Endothelial cell of umbilical vein (primary cell): ENCODE data around the gene GLI3. TPM values are rescaled to one million over a fixed set of nuclear protein-coding genes. Genes with fewer than 3 reads are reported as not detected.

Experiments used
- BruUV-seq: library from RNA; stranded (reverse); fragments of 400-500 nt; replicated peaks from 2 replicates; lab custom pipeline; 2021; lab: Mats Ljungman, UMichigan
- CTCF ChIA-PET: fragments of 300-600, 350-600 bp; sonication (Branson Sonifier 250); formaldehyde crosslinking; loops from one replicate; lab custom pipeline; 2021; ENCODE audit warnings: antibody characterized with exemption, inconsistent platforms; lab: Charles Lee
- POLR2A ChIA-PET: fragments of 300-600, 350-600 bp; sonication (Branson Sonifier 250); formaldehyde crosslinking; loops from one replicate; lab custom pipeline; 2021; ENCODE audit warnings: antibody characterized with exemption, inconsistent platforms; lab: Charles Lee
- DNase-seq: peaks from one replicate; pipeline ENCODE4 v3.0.0-alpha.2; 2011; ENCODE audit warnings: low read depth, low spot score
- FAIRE-seq: peaks from 2 replicates; lab custom pipeline; 2011; peaks lifted over from hg19 to GRCh38; lab: Jason Lieb, UNC
- H2AFZ ChIP-seq: 2 replicates; pipeline ENCODE4 v1.6.0; 2012; ENCODE audit warnings: low read depth, low read length, control low read depth, inconsistent platforms
- H3K27ac ChIP-seq: 2 replicates; pipeline ENCODE4 v1.5.1; 2011; ENCODE audit warnings: low read depth, mild to moderate bottlenecking, control low read depth, low read length, moderate library complexity; ENCODE audit not compliant: insufficient read depth
- H3K27me3 ChIP-seq, 2 experiments: 2 replicates each; pipeline versions ENCODE4 v1.6.0 to v1.6.1; 2011; ENCODE audit warnings: low read length in 2 of 2, mixed read lengths in 1 of 2; ENCODE audit not compliant: control insufficient read depth in 2 of 2, insufficient read depth in 2 of 2
- H3K36me3 ChIP-seq, 2 experiments: 2 replicates in 1 of 2; 3 replicates in 1 of 2; pipeline ENCODE4 v1.5.1; 2011; ENCODE audit warnings: low read length in 2 of 2, mild to moderate bottlenecking in 1 of 2, moderate library complexity in 1 of 2; ENCODE audit not compliant: control insufficient read depth in 2 of 2, insufficient read depth in 2 of 2; ENCODE audit errors: extremely low read depth in 1 of 2
- H3K4me1 ChIP-seq: 3 replicates; pipeline ENCODE4 v1.5.1; 2011; ENCODE audit warnings: mild to moderate bottlenecking, low read length; ENCODE audit not compliant: control insufficient read depth, insufficient read depth; ENCODE audit errors: extremely low read depth
- H3K4me2 ChIP-seq: 2 replicates; pipeline ENCODE4 v1.6.1; 2011; ENCODE audit warnings: low read length, control low read depth, mixed read lengths; ENCODE audit not compliant: insufficient read depth
- H3K4me3 ChIP-seq, 3 experiments: fragments of 200-600 bp in 1 of 3; sonication (generic), shearing (Covaris generic) in 1 of 3; replicated peaks in 1 of 3; 2 replicates each; pipeline ENCODE4 v1.5.1; 2011 to 2016; ENCODE audit warnings: control low read depth in 3 of 3, low read length in 3 of 3, mild to moderate bottlenecking in 2 of 3, inconsistent platforms in 1 of 3, low read depth in 1 of 3, moderate library complexity in 1 of 3; ENCODE audit not compliant: insufficient read depth in 1 of 3
- H3K79me2 ChIP-seq: 2 replicates; pipeline ENCODE4 v1.6.0; 2012; ENCODE audit warnings: low read length, inconsistent platforms; ENCODE audit not compliant: control insufficient read depth, insufficient read depth
- H3K9ac ChIP-seq: replicated peaks from 2 replicates; pipeline ENCODE3; 2011; ENCODE audit warnings: low read length, control low read depth; ENCODE audit not compliant: insufficient read depth; ENCODE audit errors: extremely low read depth
- H3K9me1 ChIP-seq: replicated peaks from 3 replicates; pipeline ENCODE4 v1.6.0; 2011; ENCODE audit warnings: mild to moderate bottlenecking, low read length; ENCODE audit not compliant: control insufficient read depth, insufficient read depth; ENCODE audit errors: extremely low read depth
- H3K9me3 ChIP-seq: replicated peaks from 2 replicates; pipeline ENCODE4 v1.5.1; 2012; ENCODE audit warnings: low read length, inconsistent platforms; ENCODE audit not compliant: control insufficient read depth, insufficient read depth
- H4K20me1 ChIP-seq: replicated peaks from 2 replicates; pipeline ENCODE3; 2011; ENCODE audit warnings: mild to moderate bottlenecking, low read length; ENCODE audit not compliant: control insufficient read depth, insufficient read depth; ENCODE audit errors: extremely low read depth
- EZH2 ChIP-seq: IDR thresholded peaks from 2 replicates; pipeline ENCODE4 v1.6.1; 2012; ENCODE audit warnings: borderline replicate concordance, low read depth, mild to moderate bottlenecking, moderate library complexity, low read length, inconsistent platforms; ENCODE audit not compliant: severe bottlenecking
- FOS ChIP-seq: IDR thresholded peaks from 2 replicates; pipeline ENCODE4 v1.6.1; 2011; ENCODE audit warnings: mild to moderate bottlenecking, low read length, moderate library complexity, borderline replicate concordance; ENCODE audit not compliant: insufficient read depth
- GATA2 ChIP-seq: IDR thresholded peaks from 2 replicates; pipeline ENCODE4 v1.7.0; 2011; ENCODE audit warnings: low read depth, mild to moderate bottlenecking, moderate library complexity, mixed read lengths, low read length; ENCODE audit not compliant: insufficient read length, insufficient read depth
- JUN ChIP-seq: IDR thresholded peaks from 2 replicates; pipeline ENCODE4 v1.6.1; 2011; ENCODE audit warnings: borderline replicate concordance, low read depth; ENCODE audit not compliant: insufficient read length, insufficient read depth
- MYC ChIP-seq: IDR thresholded peaks from one replicate; pipeline ENCODE4 v1.6.1; 2011; ENCODE audit warnings: mild to moderate bottlenecking, low read depth, low read length
- POLR2A ChIP-seq: IDR thresholded peaks from 2 replicates; pipeline ENCODE4 v1.6.1; 2012; ENCODE audit warnings: low read depth, mild to moderate bottlenecking, control low read depth, low read length
- POLR2AphosphoS5 ChIP-seq: IDR thresholded peaks from 2 replicates; pipeline ENCODE4 v1.6.1; 2012; ENCODE audit warnings: low read depth, mild to moderate bottlenecking, control low read depth, low read length, moderate library complexity; ENCODE audit not compliant: insufficient read depth
- dilution Hi-C: fragments of 300-500 bp; cut with MboI; formaldehyde crosslinking; loops from one replicate; pipeline ENCODE4 v1.15.0; 2019; ENCODE audit warnings: low sequenced_read_pairs; ENCODE audit not compliant: extremely low pct_ligation_motif_present
- intact Hi-C: fragments of 100-400 bp; cut with micrococcal nuclease; formaldehyde crosslinking; loops from one replicate; pipeline ENCODE4 v1.10.0; 2022
- polyA plus RNA-seq, 4 experiments: library from polyadenylated mRNA; depleted of rRNA in 3 of 4; stranded (reverse) in 3 of 4; unstranded in 1 of 4; fragments of >200 nt; gene quantifications; 2 replicates each; pipeline versions ENCODE4 v1.2.1 to v1.2.3, GENCODE V29; 2011 to 2012; ENCODE audit warnings: missing spikeins in 1 of 4
- small RNA-seq: library from RNA; depleted of rRNA; stranded (forward); fragments of <200 nt; gene quantifications from one replicate; pipeline ENCODE3, GENCODE V24; 2012; ENCODE audit warnings: low replicate concordance, low read depth; ENCODE audit not compliant: insufficient read depth, insufficient read length
- total RNA-seq: library from RNA; stranded (reverse); gene quantifications from 2 replicates; pipeline ENCODE4 v1.2.3, GENCODE V29; 2021
- TF ChIP-seq, protein P1 (sequence below): IDR thresholded peaks from 2 replicates; pipeline ENCODE4 v1.6.1; 2011; ENCODE audit not compliant: insufficient read depth, insufficient read length
- TF ChIP-seq, protein P2 (sequence below), 2 donors: IDR thresholded peaks; 1 replicate in 1 of 2; 2 replicates in 1 of 2; pipeline ENCODE4 v1.5.1; 2011; ENCODE audit warnings: low read length in 2 of 2, mild to moderate bottlenecking in 2 of 2, moderate library complexity in 2 of 2, control low read depth in 1 of 2, inconsistent platforms in 1 of 2, low read depth in 1 of 2; ENCODE audit not compliant: insufficient read depth in 1 of 2; ENCODE audit errors: extremely low read depth in 1 of 2

Gene GLI3
- total and polyA plus RNA-seq, 2 donors (not counting 3 experiments of a cell fraction or from before 2014, with no cell fraction given): 6.0 to 24.9 TPM

DNA sequence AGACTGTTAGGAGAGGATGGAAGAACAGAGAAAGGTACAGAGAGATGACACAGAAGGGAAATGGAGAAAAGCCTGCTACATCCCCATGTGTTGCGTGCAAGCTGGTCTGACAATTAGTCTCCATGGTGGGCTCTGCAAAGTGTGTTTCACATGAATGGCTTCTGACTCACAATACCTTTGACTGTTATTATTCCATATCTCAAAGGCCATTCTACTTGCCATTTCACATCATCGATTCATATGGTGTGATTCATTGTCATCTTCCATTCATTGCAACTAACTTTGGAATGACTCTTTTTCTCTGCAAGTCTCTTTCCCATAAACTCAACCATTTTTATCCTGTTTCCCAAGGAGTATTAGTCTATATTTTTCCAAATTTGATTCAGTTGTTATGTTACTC, 325.2 kb downstream of the GLI3 start:
- FAIRE-seq (no peak), DNase-seq (peak; percentile 17)
- H2AFZ ChIP-seq: no peak overlapping the region
- no peaks in the 10 kb centered on the region for H3K9me1 ChIP-seq
- ChIA-PET POLR2A (no interaction called here), CTCF (interaction anchor here (1.1 to 1.6 kb wide), 2 partner anchors 11 to 29 kb away, joined by 3 to 5 read pairs; no protein-coding TSS in a partner anchor)
- no peaks in the 10 kb centered on the region for H3K27me3 ChIP-seq
- dilution Hi-C loops (no loop called here), intact Hi-C loops (no loop called here)
- H3K79me2 ChIP-seq: no peaks in the 10 kb centered on the region
- no peaks in the 10 kb centered on the region for H3K9me3 ChIP-seq
- H3K36me3 ChIP-seq: no peaks in the 10 kb centered on the region
- H3K4me1 ChIP-seq: peaks cover 22% of the 10 kb centered on the region
- BruUV-seq: no TSS peak
- no peak overlapping the region for H3K9ac ChIP-seq
- no peak overlapping the region for H3K27ac ChIP-seq
- no peak overlapping the region for H3K4me2 ChIP-seq
- no peak overlapping the region for H3K4me3 ChIP-seq
- H4K20me1 ChIP-seq: no peaks in the 10 kb centered on the region
- no peak for TF ChIP-seq POLR2A
- no peak for TF ChIP-seq EZH2
- TF ChIP-seq, protein P1, sequence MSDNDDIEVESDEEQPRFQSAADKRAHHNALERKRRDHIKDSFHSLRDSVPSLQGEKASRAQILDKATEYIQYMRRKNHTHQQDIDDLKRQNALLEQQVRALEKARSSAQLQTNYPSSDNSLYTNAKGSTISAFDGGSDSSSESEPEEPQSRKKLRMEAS: no peak
- TF ChIP-seq POLR2AphosphoS5: peak; percentile 34
- TF ChIP-seq MYC: no peak
- TF ChIP-seq, protein P2, sequence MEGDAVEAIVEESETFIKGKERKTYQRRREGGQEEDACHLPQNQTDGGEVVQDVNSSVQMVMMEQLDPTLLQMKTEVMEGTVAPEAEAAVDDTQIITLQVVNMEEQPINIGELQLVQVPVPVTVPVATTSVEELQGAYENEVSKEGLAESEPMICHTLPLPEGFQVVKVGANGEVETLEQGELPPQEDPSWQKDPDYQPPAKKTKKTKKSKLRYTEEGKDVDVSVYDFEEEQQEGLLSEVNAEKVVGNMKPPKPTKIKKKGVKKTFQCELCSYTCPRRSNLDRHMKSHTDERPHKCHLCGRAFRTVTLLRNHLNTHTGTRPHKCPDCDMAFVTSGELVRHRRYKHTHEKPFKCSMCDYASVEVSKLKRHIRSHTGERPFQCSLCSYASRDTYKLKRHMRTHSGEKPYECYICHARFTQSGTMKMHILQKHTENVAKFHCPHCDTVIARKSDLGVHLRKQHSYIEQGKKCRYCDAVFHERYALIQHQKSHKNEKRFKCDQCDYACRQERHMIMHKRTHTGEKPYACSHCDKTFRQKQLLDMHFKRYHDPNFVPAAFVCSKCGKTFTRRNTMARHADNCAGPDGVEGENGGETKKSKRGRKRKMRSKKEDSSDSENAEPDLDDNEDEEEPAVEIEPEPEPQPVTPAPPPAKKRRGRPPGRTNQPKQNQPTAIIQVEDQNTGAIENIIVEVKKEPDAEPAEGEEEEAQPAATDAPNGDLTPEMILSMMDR (IDR thresholded peaks at IDR 0.05; ENCODE audit: extremely low read depth in 1 of 2, insufficient read depth in 1 of 2, low read depth in 1 of 2, low read length in 2 of 2): no peak
- TF ChIP-seq GATA2: peak; percentile 35
- peak; percentile 58 for TF ChIP-seq FOS
- TF ChIP-seq JUN: peak; percentile 52

Small RNAs within 50 kb of the gene (small RNA-seq; reads per million reads assigned to genes)
- not detected for gene HMGN2P30
